ENCODE data around the gene OR51I2.

The OR51I2 gene

GRCh38 chr11:5505363-5506048 lies 56.4 kb downstream of the OR51I2 start:
- DNase-seq (ENCODE audit: low read depth) = no peak
- no peak for TF ChIP-seq CTCF (IDR thresholded peaks at IDR 0.05; ENCODE audit: control insufficient read depth, extremely low read depth, insufficient read depth)
- H3K4me3 ChIP-seq (ENCODE audit: low read depth, low read length) = no peak overlapping the region
